NCI-H2081 treated with DMSO at 0.1 percent for 48 hours (cell line): ENCODE data around the gene SERPINB1.

Experiments used
- DNase-seq: peaks from one replicate; lab custom pipeline; 2025; lab: John Stamatoyannopoulos, UW

The SERPINB1 gene

DNA sequence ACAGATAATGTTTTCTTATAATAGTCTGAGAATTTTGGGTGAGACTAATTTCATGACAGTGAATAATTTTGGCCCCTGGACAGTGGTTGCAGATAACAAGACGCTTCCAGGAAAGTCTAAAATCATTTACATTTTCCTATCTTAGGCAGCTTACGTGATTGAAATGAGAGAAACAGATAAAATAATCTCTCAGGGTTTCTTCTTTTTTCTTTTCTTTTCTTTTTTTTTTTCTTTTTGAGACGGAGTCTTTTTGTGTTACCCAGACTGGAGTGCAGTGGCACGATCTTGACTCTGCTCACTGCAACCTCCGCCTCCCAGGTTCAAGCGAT is 4.2 kb upstream of the SERPINB1 start:
- DNase-seq: no peak

DNA sequence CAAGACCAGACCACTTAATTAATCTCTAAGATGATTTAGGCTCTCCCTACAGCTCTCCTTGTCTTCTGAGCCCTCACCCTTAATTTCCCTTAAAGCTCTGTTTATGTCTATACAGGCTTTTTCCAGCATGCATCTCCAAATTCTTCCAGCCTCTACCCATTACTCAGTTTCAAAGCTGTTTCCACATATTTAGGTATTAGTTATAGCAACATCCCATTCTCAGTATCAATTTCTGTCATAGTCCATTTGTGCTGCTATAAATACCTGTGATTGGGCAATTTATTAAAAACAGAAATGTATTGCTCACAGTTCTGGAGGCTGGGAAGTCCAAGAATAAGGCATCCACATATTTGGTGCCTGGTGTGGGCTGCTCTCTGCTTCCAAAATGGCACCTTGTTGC is 2.3 kb upstream of the SERPINB1 start:
- DNase-seq: no peak

DNA sequence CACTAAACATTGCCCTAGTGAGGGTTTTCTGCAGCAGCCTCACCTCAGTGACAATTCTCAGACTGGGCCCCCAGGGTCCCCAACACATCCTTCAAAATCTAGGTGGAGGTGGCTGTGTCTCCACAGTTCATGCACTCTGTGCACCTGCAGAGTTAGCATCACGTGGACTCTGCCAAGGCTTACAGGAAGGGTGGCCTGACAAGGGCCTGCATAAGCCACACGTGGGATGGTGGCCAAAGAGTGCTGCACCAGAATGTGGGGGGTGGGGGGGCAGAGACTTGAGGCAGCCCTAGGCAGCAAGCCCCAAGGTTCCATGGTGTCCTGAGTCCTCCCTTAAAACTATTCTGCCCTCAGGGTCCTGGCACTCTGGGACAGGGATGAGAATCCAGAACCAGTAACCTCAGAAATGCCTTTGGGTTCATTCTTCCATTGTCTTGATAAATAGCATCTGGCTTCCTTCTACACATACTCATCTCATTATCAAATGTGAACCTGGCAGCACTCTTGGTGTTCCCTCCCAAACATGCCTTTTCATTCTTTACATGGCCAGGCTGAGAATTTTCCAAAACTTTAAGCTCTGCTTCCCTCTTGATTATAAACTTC is 1.6 kb upstream of the SERPINB1 start:
- DNase-seq: no peak

DNA sequence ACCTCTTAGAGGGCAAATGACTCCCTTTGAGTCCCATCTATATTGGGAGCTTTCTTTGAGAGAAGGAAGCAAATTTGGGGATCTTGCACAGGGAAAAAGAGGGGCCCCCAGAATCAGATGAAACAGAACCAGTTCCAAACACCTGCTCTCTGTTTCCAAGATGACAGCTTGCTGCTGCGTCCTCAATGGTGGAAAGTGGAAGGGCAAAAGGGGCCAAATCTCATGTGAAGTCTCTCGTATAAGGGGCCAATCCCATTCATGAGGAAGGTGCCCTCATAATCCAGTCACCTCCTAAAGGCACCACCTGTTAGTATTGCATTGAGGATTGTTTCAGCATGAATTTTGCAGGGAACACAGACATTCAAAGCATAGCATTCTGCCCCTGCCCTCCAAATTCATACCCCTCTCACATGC is 483 bp upstream of the SERPINB1 start:
- DNase-seq: no peak

DNA sequence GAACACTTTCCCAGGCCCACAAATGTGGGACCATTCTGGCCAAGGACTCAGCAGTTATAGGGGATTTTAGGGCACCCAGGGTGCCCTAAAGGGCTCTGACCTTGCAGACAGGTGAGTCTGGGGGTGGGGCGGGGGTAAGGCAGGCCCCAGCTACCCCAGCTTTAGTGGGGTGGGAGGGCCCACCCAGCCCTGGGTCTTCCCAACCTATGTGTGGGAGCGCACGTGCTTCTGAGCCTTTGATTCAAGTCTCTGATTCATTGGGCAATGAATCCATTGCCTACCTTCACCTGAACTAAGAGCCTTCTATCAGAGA is 958 bp downstream of the SERPINB1 start:
- DNase-seq: no peak

DNA sequence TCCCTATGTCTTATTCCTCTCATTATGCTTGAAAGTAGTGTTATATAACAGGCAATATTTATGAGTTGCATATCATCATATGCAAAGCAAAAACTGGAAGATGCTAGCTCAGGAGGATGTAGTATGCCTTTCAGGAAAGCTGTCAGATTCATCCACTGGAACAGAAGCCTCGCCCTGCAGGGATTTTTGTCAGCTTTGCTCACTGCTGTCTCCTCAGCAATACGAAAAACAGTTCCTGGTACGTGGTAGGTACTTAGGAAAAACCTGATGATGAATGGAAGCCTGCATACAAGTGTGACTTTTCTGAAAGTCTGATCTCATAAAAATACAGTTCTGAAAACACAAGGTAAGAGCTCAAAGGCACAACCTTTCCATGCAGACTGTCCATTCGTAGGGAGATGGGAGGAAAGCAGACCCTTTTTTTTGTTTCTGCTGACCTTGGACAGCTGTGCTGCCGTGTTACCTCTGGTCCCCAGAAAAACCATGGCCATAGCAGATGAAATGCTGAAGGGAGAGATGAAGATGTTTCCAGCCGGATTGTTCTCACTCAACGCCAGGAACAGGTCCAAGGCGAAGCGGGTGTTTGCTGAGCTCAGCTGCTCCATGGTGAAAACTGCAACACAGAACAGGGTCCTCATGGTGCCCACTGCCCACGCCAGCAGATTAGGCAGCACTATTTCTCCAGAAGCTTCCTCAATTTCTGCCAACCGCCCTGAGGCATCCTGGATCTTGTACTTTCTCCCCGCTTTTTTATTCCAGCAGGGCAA is 1.5 kb downstream of the SERPINB1 start:
- no peak for DNase-seq

DNA sequence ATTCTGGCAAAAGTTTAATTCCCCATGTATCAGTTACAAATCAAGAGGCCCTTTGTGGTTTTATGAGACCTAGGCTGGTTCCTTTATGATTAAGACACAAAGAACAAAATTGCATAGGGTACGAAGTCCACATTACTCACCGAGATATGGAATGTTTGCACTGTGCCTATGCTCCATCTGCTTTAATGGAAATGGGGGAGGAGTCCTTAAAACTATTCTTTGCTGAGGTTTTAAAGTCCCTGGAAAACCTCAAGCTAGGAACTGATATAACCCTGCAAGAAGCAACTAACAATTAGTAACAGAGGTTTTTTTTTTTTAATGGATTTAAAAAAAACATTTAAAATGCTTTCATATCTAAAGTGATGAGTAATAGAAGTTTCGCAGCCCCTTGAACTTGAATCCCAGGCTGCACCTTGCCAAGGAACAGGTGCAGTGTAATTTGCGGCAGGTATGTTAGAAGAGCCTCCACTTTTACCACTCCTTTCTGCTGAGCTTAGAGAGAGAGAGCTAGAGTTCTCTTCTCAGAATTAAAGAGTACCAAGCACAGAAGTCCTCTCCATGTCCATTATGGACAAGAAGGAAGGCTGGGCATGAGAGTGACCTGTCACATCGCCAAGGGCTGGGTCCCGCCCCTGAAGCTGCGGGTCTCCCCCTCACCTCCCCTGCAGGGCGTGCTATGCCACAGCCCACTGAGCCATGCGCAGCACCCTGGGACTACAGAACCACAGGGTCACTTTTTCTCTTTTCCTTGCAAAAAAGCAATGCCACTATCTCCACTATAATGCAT is 2.3 kb downstream of the SERPINB1 start:
- no peak for DNase-seq

DNA sequence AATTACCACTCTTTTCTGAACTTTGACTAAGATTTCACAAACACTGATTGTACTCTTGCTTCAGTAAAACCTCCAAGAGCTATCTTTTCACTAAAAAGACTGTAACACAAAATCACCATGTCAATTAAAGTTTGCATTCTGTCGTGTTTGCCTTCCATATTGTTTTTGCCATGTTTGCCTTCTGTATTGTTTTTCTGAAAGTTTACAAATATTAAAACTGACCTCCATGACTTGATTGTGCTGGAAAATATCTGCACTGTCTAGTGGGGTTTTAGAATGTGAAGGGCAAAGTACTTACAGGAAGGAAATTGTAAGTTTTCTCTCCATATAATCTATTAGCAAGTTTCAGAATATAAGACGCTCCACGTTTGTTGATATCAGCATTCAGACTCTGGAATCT is 3.4 kb downstream of the SERPINB1 start:
- no peak for DNase-seq

DNA sequence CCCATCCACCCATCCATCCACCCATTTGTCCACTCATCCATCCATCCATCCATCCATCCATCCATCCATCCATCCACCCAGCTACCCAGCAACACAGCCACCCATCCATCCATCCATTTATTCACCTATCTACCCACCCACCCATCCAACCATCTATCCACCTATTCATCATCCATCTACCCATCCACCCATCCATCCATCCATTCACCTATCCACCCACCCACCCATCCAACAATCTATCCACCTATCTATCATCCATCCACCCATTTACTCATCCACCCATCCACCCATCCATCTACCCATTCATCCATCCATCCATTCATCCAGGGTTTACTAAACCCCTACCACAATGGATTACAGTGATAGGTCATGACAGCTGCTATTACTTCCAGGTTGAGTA is 7.4 kb downstream of the SERPINB1 start:
- DNase-seq: no peak

DNA sequence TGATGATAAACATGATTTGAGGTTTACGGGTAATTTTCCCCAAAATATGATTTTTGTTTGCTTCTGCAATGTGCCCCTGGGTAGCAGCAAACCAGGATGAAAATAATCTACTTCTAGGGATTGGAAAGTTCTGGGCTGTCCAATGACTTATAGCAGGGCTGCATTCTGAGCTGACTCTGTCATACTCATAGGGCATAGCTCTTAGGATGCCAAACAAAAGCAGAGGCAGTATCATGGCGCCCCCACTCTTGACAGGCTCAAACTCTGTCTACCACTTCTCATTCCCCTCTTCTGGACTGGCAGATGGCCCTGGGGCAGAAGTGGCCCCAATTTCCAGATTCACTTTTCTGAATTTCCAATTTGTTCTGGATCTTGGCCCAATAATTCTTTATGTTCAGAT is 10.3 kb downstream of the SERPINB1 start:
- DNase-seq: no peak

DNA sequence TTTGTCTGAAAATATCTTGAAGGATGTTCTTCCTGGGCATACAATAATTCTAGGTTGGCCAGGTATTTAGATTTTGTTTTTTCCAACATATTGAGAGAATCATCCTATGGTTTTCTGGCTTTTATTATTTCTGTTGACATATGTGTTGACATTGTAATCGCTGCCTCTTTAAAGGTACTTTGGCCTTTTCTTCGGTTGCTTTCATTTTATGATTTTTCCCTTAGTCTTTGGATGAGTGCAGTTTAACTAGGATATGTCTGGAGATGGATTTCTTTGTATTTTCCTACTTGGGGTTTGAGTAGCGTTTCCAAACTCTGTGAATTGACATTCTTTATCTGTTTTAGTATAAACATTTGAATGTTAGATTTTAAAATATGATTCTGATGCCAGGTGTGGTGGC is 11.5 kb downstream of the SERPINB1 start:
- DNase-seq: no peak

DNA sequence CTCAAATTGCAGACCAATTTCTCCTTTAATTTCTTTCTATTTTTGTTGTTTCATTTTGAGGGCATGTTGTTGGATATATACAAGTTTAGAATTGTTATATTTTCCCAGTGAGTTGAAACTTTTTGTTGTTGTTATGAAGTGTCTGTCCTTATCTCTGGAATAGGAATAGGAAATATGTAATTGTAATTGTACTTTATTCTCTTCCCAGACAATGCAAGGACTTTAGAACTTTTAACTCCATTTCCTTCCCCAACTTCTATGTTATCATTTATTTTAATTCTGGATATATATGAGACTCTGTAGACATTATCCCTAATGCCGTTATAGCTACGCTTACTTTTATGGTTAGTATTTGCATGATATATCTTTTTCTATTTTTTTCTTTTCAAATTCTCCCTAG is 12.4 kb downstream of the SERPINB1 start:
- no peak for DNase-seq

DNA sequence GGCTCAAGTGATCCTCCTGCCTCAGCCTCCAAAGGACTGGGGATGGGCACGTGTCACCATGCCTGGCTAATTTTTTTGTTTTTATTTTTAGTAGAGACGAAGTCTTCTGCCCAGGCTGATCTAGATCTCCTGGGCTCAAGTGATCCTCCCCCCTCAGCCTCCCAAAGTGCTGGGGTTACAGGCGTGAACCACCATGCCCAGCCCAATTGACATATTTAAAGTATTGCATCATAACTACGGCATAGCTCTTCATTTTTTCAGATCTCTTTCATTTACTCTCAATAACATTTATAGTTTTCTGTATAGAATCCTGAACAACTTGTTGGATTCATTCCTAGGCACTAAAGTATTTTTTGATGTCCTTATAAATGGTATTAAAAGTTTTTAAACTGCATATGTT is 13.0 kb downstream of the SERPINB1 start:
- DNase-seq: no peak

DNA sequence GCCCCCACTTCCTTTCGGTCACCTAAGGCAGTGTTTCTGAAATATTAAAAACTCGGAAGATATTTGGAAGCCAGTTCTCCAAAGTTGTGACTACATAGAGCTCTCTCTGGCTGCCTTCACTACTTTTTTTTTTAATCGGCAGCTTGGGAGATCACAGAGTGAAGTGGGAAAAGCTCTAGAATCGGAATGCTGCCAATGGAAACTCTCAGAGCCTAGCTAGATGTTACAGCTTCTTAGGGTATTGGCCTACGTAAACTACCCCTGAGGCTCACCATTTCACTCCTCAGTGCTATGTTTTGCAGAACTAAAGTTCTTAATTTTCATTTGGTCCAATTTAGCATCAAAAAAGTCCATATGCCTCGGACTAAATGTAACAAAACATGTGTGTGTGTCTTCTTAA is 14.5 kb downstream of the SERPINB1 start:
- DNase-seq: no peak

DNA sequence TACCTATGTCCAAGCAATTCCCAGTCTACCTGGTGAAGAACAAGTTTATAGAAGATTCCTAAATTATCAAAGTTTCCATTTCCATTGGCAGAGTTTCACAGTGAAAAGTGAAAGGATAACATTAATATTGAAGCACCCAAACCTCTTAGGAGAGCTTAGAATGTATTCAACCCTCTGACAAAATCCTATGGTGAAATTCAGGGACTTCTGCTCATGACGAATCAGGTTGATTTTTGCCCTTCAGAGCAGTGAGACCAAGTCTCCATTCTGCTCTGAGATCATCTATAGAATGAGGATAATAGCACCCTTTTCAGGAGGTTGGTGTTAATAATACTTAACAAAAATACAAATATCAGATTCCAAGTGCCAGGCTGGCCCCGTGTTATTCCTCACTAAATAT is 15.5 kb downstream of the SERPINB1 start:
- DNase-seq: no peak

DNA sequence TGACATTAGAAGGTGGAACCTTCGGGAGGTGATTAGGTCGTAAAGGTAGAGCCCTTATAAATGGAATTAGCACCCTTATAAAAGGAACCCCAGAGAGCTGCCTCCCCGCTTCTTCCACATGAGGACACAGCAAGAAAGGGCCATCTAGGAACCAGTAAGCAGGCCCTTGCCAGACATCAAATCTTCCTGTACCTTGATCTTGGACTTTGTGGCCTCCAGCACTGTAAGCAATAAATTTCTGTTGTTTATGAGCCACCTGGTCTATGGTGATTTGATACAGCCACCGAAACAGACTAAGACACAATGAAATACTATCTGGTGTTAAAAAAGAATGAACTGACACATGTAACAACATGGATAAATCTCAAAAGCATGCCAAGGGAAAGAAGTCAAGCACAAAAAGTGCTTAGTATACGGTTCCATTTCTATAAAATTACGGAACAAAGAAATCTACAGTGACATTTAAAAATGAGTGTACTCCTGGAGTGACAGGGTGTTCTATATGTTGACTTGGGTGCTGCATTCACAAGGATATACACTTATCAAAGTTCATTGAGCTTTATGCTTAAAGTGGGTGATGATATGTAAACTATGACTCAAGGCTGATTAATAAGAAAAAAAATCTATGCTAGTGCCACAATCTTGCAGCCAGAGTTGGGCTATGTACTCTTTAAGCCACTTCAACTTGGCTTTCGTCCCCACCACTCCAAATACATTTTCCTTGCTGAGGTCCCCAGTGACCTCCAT is 18.4 kb downstream of the SERPINB1 start:
- no peak for DNase-seq

DNA sequence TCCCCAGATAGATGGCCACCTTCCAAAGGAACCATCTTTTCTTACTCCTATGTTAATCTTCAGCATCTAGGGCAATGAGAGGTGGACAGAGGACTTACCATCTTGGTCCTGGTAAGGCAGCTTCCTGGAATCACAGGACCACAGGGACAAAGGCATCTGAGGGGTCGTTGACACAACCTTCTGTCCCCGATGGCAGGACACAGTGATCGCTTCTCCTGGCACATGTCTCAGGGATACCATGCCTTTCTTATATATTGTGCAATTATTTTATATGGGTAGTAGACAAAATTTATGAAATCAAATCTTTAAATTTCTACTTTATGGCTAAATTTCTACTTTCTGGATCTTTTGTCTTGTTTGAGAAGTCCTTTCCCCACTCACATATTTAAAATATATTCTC is 20.1 kb downstream of the SERPINB1 start:
- no peak for DNase-seq

DNA sequence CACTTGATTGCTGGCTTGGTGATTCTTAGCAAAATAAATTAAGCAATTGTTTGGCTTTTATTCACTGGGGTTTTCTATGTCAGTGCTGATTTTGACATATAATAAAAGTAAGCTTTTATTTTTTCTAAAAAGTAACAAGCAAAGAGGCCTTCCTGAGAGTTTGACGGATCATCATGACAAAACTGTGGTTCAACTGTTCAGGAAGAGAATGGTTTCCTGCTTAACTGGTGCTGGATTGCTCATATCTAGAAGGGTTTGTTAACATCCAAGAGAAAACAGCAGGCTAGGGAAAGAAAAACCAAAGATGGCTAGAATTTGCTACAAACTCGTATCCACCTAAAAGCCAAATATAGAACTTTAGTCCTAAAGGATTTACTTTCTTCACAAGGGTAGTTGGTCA is 21.2 kb downstream of the SERPINB1 start:
- no peak for DNase-seq

DNA sequence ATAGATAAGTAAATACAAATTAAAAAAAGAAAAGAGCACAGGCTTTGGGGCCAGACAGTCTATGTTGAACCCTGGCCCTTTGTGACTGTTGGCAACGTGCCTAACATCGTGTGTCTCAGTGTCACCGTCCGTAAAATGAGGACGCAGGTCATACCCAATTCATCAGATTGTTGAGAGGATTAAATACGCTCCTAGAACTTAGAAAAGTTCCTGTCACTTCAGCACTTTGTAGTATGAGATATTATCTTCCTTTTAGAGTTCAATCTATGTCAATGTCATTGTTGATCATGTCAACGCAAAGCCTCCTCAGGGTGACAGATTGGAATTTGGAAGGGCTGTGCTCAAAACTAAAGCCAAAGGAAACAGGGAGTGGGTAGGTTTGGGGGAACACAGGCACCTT is 21.7 kb downstream of the SERPINB1 start:
- DNase-seq: no peak

DNA sequence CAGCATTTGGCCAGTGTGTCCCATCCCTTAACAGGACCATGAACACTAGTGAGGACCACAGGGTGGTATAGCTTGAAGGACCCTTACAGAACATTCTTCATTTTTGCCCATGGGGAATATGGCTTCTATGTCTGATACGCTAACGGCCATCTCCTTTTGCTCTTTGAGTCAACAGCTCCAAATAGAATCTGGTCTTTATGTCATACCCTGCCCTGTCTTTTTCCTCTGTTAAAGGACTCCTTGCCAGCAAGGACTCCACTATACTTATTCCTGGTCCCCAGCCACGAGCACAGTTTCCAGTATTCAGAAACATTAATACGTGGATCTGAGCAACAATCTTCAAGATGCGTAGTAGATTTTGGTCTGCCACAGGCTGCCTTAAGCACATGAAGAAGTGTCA is 22.5 kb downstream of the SERPINB1 start:
- no peak for DNase-seq

DNA sequence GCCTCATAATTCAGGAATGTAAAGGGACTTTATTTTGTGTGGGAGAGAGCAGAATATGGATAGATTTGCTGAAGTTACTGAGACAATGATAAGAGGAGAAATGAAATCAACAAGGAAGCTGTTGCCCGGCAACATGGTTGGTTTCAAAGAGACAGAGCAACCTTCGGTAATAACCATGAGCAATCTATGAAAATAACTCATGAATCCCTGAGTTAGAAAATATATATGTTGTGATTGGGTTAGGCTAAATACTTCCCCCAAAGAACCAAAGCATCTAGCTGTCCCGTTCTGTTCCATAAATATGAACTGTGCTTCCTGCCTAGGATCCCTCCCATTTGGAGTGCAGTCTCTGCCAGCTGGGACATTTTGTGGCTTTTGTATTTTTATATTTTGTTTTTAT is 23.1 kb downstream of the SERPINB1 start:
- DNase-seq: no peak

DNA sequence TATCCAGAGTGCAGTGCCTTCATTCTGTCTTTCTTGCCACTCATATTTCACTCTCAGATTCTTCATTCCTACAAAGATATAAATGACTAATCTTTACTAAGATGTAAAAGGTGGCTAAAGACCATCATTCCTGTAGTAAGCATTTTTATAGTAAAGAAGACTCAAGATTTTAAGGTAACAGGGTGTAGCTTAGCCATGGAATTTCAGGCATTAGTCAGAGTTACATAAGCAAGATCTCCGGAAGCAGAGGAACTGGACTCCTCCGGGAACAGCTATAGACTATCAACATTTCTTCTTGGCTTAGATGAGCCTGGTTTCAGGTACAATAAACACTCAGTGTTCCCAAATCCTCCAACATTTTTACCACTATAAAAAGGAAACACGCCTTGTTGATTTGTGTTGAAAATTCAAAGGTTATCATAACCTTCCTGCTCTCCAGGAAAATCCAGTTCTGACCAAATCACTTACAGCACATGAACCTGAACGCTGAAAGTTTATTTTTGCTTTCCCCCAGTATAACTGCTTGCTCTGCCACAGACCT is 23.7 kb downstream of the SERPINB1 start:
- DNase-seq: no peak

DNA sequence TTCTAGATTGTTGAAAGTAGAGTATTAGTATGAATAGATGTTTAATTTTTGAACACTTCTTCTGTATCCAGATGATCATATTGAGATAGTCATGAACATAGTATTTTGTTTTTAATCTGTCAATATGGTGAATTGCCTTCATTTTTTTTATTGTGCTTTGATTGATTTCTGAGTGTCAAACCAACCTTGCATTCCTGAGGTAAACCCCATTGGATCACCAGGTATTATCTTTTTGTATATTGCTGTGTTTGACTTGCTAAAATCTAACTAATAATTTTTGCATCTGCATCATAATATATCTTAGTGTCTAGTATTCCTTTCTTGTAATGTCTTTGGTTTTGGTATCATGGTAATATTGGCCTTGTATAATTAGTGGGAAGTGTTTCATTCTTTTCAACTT is 25.5 kb downstream of the SERPINB1 start:
- no peak for DNase-seq
